Peyer's patch (tissue), 4 donors: ENCODE measurements around the gene DNAJB6.
"Not testable (repeated sequence)": the region's sequence is repeated elsewhere in the genome, so short reads cannot be mapped to it uniquely, and the experiment has no call there.

Experiments
- POLR2A ChIP-seq, 2 donors: fragments of 450-650 bp; IDR thresholded peaks; one replicate each; pipeline ENCODE4 v1.5.1; 2017; ENCODE audit warnings: antibody characterized with exemption in 2 of 2, mild to moderate bottlenecking in 2 of 2, moderate library complexity in 2 of 2
- TF ChIP-seq, protein P1 (sequence below), 6 experiments: fragments of 450-650 bp in 4 of 6; fragments of 200-600 bp in 2 of 6; sonication (generic) in 1 of 6; IDR thresholded peaks; one replicate each; pipeline ENCODE4 v1.5.1; 2017 to 2019; ENCODE audit warnings: antibody characterized with exemption in 6 of 6, mild to moderate bottlenecking in 3 of 6, moderate library complexity in 1 of 6

DNA sequence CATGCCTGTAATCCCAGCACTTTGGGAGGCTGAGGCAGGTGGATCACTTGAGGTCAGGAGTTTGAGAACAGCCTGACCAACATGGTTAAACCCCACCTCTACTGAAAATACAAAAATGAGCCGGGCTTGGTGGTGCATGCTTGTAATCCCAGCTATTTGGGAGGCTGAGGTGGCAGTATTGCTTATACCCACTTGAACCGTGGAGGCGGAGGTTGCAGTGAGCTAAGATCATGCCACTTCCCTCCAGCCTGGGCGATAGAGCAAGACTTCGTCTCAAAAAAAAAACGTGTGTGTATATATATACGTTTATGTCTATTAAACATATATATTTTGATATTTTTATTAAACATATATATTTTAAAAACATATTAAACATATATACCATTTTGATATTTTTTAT lies 5.8 kb upstream of the DNAJB6 start:
- TF ChIP-seq, protein P1, sequence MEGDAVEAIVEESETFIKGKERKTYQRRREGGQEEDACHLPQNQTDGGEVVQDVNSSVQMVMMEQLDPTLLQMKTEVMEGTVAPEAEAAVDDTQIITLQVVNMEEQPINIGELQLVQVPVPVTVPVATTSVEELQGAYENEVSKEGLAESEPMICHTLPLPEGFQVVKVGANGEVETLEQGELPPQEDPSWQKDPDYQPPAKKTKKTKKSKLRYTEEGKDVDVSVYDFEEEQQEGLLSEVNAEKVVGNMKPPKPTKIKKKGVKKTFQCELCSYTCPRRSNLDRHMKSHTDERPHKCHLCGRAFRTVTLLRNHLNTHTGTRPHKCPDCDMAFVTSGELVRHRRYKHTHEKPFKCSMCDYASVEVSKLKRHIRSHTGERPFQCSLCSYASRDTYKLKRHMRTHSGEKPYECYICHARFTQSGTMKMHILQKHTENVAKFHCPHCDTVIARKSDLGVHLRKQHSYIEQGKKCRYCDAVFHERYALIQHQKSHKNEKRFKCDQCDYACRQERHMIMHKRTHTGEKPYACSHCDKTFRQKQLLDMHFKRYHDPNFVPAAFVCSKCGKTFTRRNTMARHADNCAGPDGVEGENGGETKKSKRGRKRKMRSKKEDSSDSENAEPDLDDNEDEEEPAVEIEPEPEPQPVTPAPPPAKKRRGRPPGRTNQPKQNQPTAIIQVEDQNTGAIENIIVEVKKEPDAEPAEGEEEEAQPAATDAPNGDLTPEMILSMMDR (IDR thresholded peaks at IDR 0.05), result not testable (repeated sequence)
- TF ChIP-seq POLR2A (IDR thresholded peaks at IDR 0.05), result not testable (repeated sequence)
